Fibroblast of skin of scalp (primary cell): ENCODE measurements around the gene RASA3.
"Not testable (repeated sequence)": the region's sequence is repeated elsewhere in the genome, so short reads cannot be mapped to it uniquely, and the experiment has no call there.

Source experiments
- DNase-seq: peaks from one replicate; pipeline ENCODE4 v3.0.0-alpha.2; 2013

RASA3 gene

GRCh38 chr13:114079601-114080536 lies 52.6 kb downstream of the RASA3 start:
- DNase-seq, result no peak

- DNase-seq, result peak; percentile 78
Observed at GRCh38 chr13:114078461-114079451, 53.7 kb downstream of the RASA3 start.

GRCh38 chr13:114077933-114078325 lies 54.5 kb downstream of the RASA3 start:
- DNase-seq, result peak; percentile 70

- DNase-seq, result no peak
Observed at GRCh38 chr13:114077099-114077932, 55.1 kb downstream of the RASA3 start.

GRCh38 chr13:114076329-114077090 lies 55.9 kb downstream of the RASA3 start:
- DNase-seq, result no peak

GRCh38 chr13:114075811-114076210 lies 56.6 kb downstream of the RASA3 start:
- DNase-seq, result not testable (repeated sequence)

- DNase-seq, result no peak
Observed at GRCh38 chr13:114074671-114075315, 57.6 kb downstream of the RASA3 start.

- DNase-seq, result no peak
Observed at GRCh38 chr13:114073881-114074612, 58.4 kb downstream of the RASA3 start.

GRCh38 chr13:114072421-114072820 lies 60.0 kb downstream of the RASA3 start:
- no peak for DNase-seq

- DNase-seq, result no peak
Observed at GRCh38 chr13:114071991-114072390, 60.4 kb downstream of the RASA3 start.

- no peak for DNase-seq
Observed at GRCh38 chr13:114071410-114071809, 61.0 kb downstream of the RASA3 start.

GRCh38 chr13:114070098-114070799 lies 62.2 kb downstream of the RASA3 start:
- DNase-seq, result no peak

- no peak for DNase-seq
Observed at GRCh38 chr13:114069376-114070097, 62.9 kb downstream of the RASA3 start.

GRCh38 chr13:114068656-114069318 lies 63.6 kb downstream of the RASA3 start:
- peak; percentile 60 for DNase-seq

- no peak for DNase-seq
Observed at GRCh38 chr13:114067886-114068651, 64.4 kb downstream of the RASA3 start.

- peak; percentile 77 for DNase-seq
Observed at GRCh38 chr13:114067381-114067885, 65.0 kb downstream of the RASA3 start.

- DNase-seq, result no peak
Observed at GRCh38 chr13:114066956-114067355, 65.5 kb downstream of the RASA3 start.
